Lower lobe of right lung (tissue), 2 donors: ENCODE measurements around the gene HEATR1. TPM values are rescaled to one million over a fixed set of nuclear protein-coding genes. Genes with fewer than 3 reads are reported as not detected.

Experiments used
- ATAC-seq, 2 donors: fragments of 200-7000 bp; cut with Tn5 transposase; one replicate each; pipeline ENCODE4 v1.9.1; 2020 to 2022; ENCODE audit warnings: mild to moderate bottlenecking in 2 of 2, moderate library complexity in 2 of 2
- DNase-seq: peaks from one replicate; pipeline ENCODE4 v3.0.0-alpha.2; 2020
- H3K27ac ChIP-seq: fragments of 200-600 bp; one replicate; pipeline ENCODE4 v1.8.0; 2022
- H3K27me3 ChIP-seq: fragments of 200-600 bp; one replicate; pipeline ENCODE4 v1.8.0; 2022; ENCODE audit warnings: low read depth
- H3K36me3 ChIP-seq: fragments of 200-600 bp; one replicate; pipeline ENCODE4 v1.8.0; 2022; ENCODE audit warnings: mild to moderate bottlenecking
- H3K4me1 ChIP-seq: fragments of 200-600 bp; one replicate; pipeline ENCODE4 v1.8.0; 2022
- H3K4me3 ChIP-seq: fragments of 200-600 bp; one replicate; pipeline ENCODE4 v1.8.0; 2022; ENCODE audit warnings: mild to moderate bottlenecking
- H3K9me3 ChIP-seq: fragments of 200-600 bp; one replicate; pipeline ENCODE4 v1.8.0; 2022
- intact Hi-C: fragments of 100-400 bp; cut with DNase I; formaldehyde crosslinking; loops from one replicate; pipeline ENCODE4 v1.11.0; 2022
- total RNA-seq: library from RNA; stranded (reverse); fragmentation: NEBNext Ultra II Directional; extraction: Animal tissue kit (Norgen Biotek cat#: 25700); gene quantifications from one replicate; pipeline ENCODE4 v1.2.1, GENCODE V29; 2021
- TF ChIP-seq, protein P1 (sequence below): fragments of 200-600 bp; IDR thresholded peaks from one replicate; pipeline ENCODE4 v1.8.0; 2022; ENCODE audit warnings: antibody characterized with exemption, mild to moderate bottlenecking
- donor health status: DM: no; HTN: yes; CAD: no; lungs with severe emphysema.

Gene HEATR1
- total RNA-seq, 1 donor from 2014 or later: 24.4 TPM

DNA sequence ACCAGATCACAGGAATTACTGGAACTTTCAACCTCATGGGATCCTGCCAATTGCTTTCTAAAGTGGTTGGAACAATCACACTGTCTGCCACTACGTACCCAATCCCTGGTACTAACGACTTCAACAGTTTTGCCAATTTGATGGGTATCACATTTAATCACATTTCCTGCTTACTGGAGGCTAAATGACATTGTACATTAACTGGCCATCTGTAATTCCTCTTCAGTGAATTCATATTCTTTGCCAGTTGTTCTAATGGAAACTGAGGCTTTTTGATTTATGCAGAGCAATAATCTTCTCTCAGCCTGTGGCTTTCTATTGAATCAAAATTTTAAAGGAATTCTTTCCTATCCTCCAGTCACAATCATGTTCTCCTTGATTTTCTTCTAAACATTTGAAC lies 42.3 kb downstream of the HEATR1 start:
- intact Hi-C loops: no loop called here
- peaks cover 100% of the 10 kb centered on the region for H3K36me3 ChIP-seq

DNA sequence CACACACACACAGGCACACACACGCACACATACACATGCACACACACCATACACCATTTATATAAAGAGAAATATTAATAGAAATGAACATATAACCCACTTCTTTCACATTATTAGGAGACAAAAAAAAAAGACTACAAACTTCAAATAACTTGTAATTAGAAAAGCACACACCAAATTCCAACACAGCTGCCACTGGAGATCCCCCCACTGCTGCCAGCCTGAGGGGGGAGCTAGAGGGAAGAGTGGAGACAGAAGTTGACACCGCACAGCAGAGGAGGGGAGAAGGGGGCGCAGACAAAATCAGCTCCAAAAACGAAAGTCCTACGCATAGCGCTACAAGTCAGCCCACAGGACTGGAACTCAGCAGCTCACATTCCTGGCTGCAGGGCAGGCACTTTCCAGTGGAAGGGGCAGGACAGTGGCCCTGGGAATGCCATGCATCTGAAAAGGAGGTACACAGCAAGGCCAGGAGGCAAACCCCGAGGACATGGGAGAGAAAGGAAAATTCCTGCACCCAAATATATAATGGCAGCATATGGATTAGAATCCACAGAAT lies 44.0 kb downstream of the HEATR1 start:
- Histone ChIP-seq H3K4me1 (no peaks in the 10 kb centered on the region), H3K9me3 (no peaks in the 10 kb centered on the region), H3K4me3 (no peak overlapping the region), H3K27me3 (no peaks in the 10 kb centered on the region), H3K36me3 (peaks cover 100% of the 10 kb centered on the region), H3K27ac (no peak overlapping the region)
- ATAC-seq: no peak
- TF ChIP-seq, protein P1, sequence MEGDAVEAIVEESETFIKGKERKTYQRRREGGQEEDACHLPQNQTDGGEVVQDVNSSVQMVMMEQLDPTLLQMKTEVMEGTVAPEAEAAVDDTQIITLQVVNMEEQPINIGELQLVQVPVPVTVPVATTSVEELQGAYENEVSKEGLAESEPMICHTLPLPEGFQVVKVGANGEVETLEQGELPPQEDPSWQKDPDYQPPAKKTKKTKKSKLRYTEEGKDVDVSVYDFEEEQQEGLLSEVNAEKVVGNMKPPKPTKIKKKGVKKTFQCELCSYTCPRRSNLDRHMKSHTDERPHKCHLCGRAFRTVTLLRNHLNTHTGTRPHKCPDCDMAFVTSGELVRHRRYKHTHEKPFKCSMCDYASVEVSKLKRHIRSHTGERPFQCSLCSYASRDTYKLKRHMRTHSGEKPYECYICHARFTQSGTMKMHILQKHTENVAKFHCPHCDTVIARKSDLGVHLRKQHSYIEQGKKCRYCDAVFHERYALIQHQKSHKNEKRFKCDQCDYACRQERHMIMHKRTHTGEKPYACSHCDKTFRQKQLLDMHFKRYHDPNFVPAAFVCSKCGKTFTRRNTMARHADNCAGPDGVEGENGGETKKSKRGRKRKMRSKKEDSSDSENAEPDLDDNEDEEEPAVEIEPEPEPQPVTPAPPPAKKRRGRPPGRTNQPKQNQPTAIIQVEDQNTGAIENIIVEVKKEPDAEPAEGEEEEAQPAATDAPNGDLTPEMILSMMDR: no peak
- intact Hi-C loops: no loop called here
- no peak for DNase-seq

More for the DNA sequence above, 42.3 kb downstream of the HEATR1 start:
- H3K4me3 ChIP-seq: no peak overlapping the region
- H3K4me1 ChIP-seq: no peaks in the 10 kb centered on the region
- no peak for ATAC-seq
- no peak for DNase-seq
- H3K27me3 ChIP-seq: no peaks in the 10 kb centered on the region
- H3K9me3 ChIP-seq: no peaks in the 10 kb centered on the region
- H3K27ac ChIP-seq: no peak overlapping the region
- TF ChIP-seq, protein P1: no peak

DNA sequence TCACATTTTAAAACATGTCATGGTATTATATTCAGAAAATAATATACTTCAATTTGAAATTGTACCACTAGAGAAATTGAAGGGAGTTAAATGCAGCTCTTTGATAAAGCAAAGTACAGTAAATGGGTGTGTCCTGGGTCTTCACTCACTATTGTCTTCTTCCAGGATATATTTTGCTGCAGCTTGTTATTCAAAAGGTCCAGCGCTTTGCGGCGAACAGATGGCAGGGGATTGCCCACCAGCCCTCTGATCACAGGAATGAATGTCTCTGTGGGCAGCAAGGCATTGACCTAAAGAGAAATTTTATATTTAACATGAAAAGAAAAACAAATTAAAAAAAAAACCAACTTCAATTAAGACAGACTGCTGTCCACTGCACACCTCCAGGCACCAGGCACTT lies 45.5 kb downstream of the HEATR1 start:
- no peaks in the 10 kb centered on the region for H3K4me1 ChIP-seq
- no peak overlapping the region for H3K4me3 ChIP-seq
- intact Hi-C loops: no loop called here
- H3K27ac ChIP-seq: no peak overlapping the region
- TF ChIP-seq, protein P1: no peak
- H3K9me3 ChIP-seq: no peaks in the 10 kb centered on the region
- peaks cover 100% of the 10 kb centered on the region for H3K36me3 ChIP-seq
- DNase-seq (no peak), ATAC-seq (no peak)
- no peaks in the 10 kb centered on the region for H3K27me3 ChIP-seq

DNA sequence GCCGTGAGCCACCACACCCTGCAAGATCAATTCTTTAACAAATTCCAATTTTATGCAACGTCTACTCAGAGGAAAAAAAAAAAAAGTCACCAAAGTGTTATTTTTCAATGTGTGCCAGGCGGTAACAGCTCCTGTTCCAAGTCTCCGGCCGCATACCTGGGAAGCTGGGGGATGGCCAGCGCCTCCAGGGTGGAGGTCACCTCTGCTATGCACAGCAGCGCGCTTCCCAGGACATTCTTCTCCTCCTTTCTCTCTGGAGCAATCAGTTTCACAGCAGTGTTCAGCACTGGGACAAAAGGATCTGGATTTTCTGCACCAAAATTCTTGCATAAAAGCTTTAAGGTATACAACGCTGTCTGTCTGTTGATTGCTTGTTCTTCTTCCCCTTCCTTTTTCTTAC lies 46.2 kb downstream of the HEATR1 start:
- TF ChIP-seq, protein P1: no peak
- peaks cover 100% of the 10 kb centered on the region for H3K36me3 ChIP-seq
- no peaks in the 10 kb centered on the region for H3K9me3 ChIP-seq
- no peak overlapping the region for H3K27ac ChIP-seq
- no peak overlapping the region for H3K4me3 ChIP-seq
- no peaks in the 10 kb centered on the region for H3K27me3 ChIP-seq
- intact Hi-C loops: no loop called here
- no peaks in the 10 kb centered on the region for H3K4me1 ChIP-seq
- DNase-seq (no peak), ATAC-seq (no peak)

DNA sequence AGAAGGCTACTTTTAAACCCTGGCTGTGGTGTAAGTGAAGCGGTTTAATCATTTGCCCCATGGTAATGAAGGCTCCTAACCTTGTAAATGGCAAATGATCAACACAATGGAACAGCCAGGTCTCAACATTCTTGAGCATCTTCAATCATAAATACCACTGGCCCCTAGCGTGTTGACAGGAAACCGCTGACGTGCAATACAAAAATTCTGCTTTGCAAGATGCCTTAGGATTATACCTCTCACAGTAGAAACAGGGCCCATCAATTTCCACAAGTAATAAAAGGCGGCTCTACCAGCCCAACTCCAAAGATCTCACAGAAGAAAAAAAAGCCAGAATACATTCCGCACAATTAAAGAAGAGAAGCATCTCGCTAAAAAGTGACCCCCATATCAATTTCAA lies 47.7 kb downstream of the HEATR1 start:
- Histone ChIP-seq H3K27ac (no peak overlapping the region), H3K9me3 (no peaks in the 10 kb centered on the region), H3K36me3 (peaks cover 100% of the 10 kb centered on the region), H3K4me1 (no peaks in the 10 kb centered on the region), H3K4me3 (no peak overlapping the region), H3K27me3 (no peaks in the 10 kb centered on the region)
- TF ChIP-seq, protein P1: no peak
- DNase-seq (no peak), ATAC-seq (no peak)
- intact Hi-C loops: no loop called here
